GM18951 (cell line): ENCODE results near the gene LMCD1.

ENCODE experiments used
- POLR2A ChIP-seq: IDR thresholded peaks from 4 replicates; pipeline ENCODE4 v1.6.1; 2011; ENCODE audit warnings: mild to moderate bottlenecking; ENCODE audit not compliant: insufficient read length, insufficient read depth; ENCODE audit errors: extremely low read depth
- in situ Hi-C: fragments of 300-500 bp; cut with MboI; formaldehyde crosslinking; loops from one replicate; pipeline ENCODE4 v1.12.0; 2022; ENCODE audit warnings: low sequenced_read_pairs, mixed read lengths, inconsistent platforms; ENCODE audit not compliant: unreplicated experiment

Gene LMCD1

DNA sequence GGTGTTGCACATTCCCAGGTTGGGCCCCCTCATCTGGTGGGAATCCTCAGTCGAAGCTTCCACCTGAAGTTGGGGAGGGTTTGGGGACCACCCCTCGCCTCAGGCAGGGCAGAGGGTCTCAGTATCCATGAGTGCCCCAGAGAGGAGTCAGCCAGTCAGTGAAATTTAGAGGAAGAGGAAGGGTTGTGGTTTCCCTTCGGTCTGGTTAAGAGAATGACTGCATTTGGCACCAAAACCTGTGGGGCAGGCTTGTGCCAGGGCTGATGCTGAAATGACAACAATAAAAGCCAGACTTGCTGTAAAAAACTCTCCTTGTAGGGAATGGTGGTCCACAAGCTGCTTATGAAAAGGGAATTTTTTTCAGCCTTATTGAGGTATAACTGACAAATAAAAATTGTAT lies 22.6 kb downstream of the LMCD1 start:
- no peak for TF ChIP-seq POLR2A
- in situ Hi-C loops = no loop called here

DNA sequence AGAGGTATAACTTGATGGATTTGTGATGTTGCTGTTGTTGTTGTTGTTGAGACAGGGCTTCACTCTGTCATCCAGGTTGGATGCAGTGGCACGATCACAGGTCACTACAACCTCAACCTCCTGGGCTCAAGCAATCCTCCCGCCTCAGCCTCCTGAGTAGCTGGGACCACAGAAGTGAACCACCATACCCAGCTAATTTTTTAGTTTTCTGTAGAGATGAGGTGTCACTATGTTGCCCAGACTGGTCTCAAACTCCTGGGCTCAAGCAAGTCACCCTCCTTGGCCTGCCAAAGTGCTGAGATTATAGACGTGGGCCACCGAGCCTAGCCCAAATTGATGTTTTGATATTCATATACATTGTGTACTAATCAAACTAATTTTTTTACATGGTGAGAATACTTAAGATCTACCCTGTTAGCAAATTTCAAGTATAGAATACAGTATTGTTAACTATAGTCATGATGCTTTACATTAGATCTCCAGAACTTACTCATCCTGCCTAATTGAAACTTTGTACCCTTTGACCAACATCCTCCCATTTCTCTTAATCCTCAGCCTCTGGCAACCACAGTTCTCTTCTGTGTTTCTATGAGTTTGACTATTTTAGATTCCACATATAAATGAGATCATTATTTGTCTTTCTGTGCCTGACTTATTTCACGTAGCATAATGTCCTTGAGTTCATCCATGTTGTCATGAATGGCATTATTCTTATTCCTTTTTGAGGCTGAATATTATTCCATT lies 23.2 kb downstream of the LMCD1 start:
- no peak for TF ChIP-seq POLR2A
- in situ Hi-C loops = no loop called here

DNA sequence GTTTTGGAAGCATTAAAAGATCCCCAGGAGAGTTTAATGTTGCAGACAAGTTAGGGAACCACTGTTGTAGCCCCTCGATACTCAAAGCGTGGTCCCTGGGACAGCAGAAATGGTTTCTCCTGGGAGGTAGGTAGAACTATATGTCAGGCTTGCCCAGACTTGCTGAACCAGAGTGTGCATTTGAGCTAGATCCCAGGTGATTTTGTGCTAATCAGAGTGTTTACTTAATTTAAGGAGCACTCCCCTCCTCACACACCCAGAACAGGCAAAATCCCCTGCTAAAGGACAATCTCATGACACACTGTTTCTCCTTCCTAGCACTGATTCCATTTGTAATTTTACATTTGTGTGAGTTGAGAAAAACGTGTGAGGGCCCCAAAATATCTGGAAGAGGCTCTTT lies 24.3 kb downstream of the LMCD1 start:
- in situ Hi-C loops = no loop called here
- TF ChIP-seq POLR2A = no peak

DNA sequence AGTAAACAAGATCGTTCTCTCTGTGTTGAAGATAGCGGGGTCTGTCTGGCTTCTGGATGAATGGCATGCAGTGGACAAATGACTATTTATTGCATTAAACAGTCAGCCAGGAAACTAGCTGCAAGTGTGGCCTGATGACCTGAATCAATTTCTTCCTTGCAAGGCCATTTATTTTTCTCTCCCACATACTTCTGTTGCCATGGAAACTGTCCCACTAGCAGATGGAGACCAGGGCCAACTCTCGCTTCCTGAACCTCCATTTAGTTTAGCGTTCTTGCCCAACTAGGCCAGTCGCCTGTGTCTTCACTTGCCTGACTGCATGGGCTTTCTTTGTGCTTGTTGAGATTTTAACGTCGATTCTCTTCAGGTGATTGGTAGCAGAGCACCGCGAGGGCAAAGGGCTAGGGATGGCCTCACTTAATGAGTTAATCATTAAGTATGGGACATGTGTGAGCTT lies 27.6 kb downstream of the LMCD1 start:
- TF ChIP-seq POLR2A = no peak
- in situ Hi-C loops = no loop called here

DNA sequence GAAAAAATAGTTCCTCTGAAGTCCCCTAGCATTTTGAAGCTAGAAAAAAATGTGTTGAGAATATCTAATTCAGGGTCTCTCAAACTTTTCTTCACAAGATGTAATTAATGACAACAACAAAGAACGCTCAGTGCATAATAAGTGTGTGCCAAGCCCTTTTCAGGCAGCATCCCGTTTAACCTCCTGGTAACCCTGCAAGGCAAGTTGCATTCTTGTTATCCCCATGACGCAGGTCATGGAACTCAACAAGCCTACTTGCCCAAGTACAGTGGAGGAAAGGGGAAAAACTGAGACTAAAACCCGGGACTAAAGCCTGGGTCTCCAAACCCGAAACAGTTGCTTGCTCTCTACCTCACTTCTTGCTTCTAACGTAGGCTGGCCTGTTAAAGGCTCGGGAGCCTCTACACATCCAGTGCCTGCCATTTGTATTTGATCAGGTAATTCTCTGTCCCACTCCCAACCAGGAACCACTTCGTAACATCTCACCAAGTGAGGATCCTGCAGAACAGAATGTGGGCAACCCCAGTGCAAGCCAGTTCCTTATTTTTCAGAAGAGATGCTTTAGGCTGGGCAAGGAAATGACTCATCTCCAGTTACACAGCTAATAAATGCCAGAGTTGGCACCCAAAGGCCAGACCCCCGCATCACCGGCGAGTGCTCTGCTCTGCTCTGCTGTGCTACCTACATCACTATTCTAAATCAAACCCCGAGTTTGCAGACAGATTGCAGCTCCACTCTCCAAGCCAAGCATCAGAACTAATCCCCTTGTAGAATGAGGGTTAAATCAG lies 28.3 kb downstream of the LMCD1 start:
- no peak for TF ChIP-seq POLR2A
- in situ Hi-C loops = no loop called here

DNA sequence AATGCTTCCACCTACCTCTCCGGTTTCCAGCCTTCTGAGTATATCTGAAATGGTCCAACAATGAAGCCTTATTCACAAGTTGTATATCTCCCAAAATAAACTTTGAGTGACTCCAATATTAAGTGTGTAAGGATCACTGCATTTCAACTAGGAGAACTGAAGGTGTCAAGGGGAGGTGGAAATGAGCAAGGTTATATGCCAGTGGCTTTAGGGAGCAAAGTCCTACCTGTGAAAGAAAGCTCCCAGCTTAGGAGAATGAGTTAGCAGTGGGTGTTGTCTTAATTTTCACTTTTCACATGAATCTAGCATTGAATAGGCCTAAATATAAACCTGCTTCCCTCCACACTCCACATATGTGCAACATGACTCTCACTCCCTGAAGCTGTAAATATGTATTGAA lies 29.0 kb downstream of the LMCD1 start:
- in situ Hi-C loops = no loop called here
- TF ChIP-seq POLR2A = no peak

DNA sequence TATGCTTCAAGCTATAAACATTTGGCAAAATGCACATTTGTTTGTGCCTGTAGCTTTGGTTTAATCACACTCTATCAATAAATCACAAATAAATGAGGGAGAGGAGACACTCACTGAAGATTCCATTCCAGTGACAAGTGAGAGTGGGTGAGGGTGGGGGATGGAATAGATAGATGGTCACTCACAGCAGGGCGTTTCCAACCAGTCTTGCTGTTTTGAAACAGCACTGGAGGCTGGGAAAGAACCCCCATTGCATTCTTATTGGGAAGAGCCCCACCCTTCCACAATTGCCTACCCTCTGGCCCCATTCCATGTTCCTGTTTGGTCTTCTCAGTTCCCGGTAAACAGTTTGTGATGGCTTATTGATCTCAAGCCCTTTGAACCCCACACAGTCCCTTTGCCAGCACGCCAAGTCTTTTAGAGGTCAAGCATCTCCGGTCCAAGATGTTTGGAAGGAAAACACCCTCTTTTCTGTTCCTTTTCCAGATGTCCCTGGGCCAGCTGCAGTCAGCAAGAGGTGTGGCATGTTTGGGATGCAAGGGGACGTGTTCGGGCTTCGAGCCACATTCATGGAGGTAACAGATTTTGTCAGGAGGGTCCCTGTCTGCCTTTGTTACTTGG lies 30.7 kb downstream of the LMCD1 start:
- in situ Hi-C loops = no loop called here
- no peak for TF ChIP-seq POLR2A

DNA sequence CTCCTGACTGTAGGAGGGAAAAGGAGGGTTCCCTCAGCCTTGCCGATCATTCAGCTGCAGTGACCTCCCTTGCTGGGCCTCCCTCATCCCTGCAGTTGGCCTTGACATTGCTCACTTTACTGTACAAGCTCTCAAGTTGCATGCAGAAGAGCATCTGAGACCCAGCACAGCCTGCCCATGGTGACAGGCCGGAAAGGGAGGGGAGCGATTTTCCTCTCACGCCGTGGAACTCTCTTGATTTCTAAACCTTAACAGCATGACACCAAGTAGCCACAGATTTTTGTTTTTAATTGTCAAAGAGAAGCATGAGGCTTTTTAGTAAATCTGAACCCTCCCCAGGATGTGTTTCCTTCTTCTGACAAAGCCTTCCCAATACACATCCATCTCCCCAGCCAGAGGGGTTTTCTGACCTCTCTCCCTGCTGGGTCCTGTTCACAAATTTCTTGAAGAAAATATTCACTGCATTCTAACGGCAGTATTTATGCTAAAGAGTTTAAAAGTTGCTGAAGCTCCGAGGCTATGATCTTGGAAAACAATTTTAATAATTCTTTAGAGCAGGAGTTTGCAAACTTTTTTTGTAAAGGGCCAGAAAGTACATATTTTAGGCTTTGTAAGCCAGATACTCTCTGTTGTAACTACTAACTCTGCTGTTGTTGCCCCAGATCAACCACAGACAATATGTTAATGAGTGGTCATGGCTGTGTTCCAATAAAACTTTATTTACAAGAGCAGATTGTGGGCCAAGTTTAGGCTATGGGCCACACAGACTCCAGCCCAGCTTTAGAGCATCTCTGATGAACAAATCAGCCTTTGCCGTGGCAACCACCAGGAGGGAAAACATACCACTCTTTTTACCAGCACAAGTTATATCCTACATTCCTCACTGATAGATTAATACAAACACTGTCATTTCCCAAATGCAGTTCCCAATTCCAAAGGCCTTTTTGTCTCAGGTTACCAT lies 34.8 kb downstream of the LMCD1 start:
- in situ Hi-C loops = no loop called here
- TF ChIP-seq POLR2A = no peak

DNA sequence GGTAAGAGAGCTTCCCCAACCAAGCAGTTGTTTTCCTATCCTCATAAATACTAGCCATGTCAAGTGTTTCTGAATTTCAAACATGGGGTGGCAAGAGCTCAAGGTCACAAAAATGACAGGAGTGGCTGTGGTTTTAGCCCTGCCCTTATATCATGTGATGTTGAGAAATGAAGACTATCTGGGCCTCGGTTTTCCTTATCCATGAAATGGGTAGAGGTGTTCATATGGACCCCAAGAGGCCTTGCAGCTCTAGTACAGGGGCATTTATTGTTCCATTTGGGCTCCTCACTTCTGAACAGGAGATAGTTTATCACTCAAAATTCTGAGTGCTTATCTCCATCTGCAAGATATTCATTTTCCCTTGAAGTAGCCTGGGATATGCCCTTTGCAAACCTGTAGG lies 35.8 kb downstream of the LMCD1 start:
- TF ChIP-seq POLR2A = no peak
- in situ Hi-C loops = no loop called here

DNA sequence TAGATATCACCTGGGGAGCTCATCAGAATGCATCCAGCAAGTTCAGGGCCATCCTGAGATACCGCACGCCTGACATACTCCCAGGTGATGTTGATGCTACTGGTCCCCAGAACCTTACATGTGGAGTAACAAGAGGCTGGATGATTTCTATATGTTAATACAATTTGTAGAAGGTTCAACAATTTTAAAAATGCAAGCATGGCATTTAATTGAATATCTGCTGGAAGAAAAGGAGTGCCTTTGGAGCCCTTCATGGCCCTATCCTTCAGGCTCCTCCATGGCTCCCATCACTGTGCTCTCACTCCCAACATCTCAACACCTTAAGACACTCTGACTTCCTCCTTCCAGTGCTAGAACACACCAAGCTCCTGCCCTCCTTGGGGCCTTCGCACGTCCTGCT lies 36.6 kb downstream of the LMCD1 start:
- no peak for TF ChIP-seq POLR2A
- in situ Hi-C loops = no loop called here

DNA sequence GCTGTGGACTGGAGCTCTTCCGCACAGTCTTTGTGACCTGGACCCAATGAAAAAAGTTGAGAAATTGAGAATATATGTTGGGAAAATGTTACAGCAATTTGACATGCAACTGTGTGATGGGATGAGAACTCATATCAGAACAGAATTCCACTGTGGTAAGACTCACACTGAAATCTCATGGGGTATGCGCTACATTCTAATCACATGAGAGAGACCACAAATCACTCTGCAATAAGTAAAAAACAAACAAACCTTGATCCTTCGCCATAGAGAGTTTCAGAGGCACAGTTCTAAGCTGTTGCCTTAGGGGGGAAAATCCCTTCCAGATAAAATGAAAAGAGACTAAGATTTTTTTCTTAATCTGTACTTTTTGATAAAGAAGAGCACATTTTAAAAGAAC lies 37.3 kb downstream of the LMCD1 start:
- in situ Hi-C loops = no loop called here
- TF ChIP-seq POLR2A = no peak

DNA sequence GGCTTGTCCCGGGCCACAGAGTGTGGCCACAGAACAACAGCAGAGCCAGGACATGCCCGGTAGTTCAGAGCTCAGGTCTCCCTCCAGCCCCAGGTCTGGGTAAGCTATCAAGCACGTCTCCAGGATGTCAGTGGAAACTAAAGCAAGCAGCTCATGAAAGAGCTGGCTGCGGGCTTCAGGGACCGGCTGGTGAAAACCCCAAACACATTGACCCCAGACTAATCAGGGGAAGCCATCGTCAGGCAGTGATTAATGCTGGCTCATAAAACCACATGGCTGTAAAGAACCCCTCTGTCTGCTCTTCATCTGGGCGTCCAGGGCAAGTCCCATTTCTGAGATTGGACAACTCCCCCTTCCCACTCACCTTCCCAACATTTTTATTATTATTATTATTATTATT lies 37.8 kb downstream of the LMCD1 start:
- TF ChIP-seq POLR2A = no peak
- in situ Hi-C loops = no loop called here

DNA sequence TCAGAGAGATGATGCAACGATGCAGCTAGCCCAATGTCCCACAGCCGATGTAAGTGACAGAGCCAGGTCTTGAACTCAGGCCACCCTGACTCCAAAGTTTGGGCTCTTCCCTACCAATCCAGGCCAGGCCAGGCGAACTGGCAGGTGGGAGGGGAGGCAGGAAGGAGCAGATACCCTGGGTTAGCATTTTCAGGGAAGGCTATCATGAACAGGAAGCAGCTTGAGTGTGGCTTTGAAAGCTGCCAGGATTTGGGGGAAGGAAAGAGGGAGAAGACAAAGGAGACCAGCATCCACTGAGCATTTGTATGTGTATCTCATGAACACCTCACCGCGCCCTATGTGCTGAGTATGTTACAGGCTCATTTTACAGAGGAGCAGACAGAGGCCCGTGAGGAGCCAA lies 38.8 kb downstream of the LMCD1 start:
- no peak for TF ChIP-seq POLR2A
- in situ Hi-C loops = no loop called here
